A549 (cell line): ENCODE data around the gene GSTM3. TPM values are rescaled to one million over a fixed set of nuclear protein-coding genes. Genes with fewer than 3 reads are reported as not detected.

Experiments
- ATAC-seq, 2 experiments: fragments of 200-7000 bp in 1 of 2; fragments of >200 bp in 1 of 2; cut with Nextera tagmentation in 1 of 2; cut with Tn5 transposase in 1 of 2; 3 replicates each; pipeline versions ENCODE4 v1.8.0 to v1.9.1; 2018 to 2020; ENCODE audit warnings: mild to moderate bottlenecking in 1 of 2, moderate library complexity in 1 of 2
- CTCF ChIA-PET: fragments of 300-600 bp; sonication (Branson Sonifier 250); formaldehyde crosslinking; extraction: SDS; loops from one replicate; lab custom pipeline; 2021; ENCODE audit warnings: antibody characterized with exemption, inconsistent platforms; lab: Yijun Ruan, JAX
- POLR2A ChIA-PET: fragments of 350-600 bp; formaldehyde crosslinking; extraction: SDS; loops from one replicate; lab custom pipeline; 2021; ENCODE audit warnings: antibody characterized with exemption, inconsistent platforms; lab: Yijun Ruan, JAX
- DNase-seq, 2 experiments: peaks; one replicate each; pipeline versions ENCODE4 v3.0.0 to v3.0.0-alpha.2; 2011 to 2016; ENCODE audit warnings: low read depth in 1 of 2, low spot score in 1 of 2
- FAIRE-seq: peaks from 2 replicates; lab custom pipeline; 2011; peaks lifted over from hg19 to GRCh38; lab: Jason Lieb, UNC
- H3K27ac ChIP-seq, 2 experiments: fragments of >200 bp; sonication (Bioruptor Twin); formaldehyde crosslinking; 3 replicates each; pipeline ENCODE4 v1.5.1; 2016 to 2017
- H3K4me1 ChIP-seq: fragments of >200 bp; sonication (Bioruptor Twin); formaldehyde crosslinking; 3 replicates; pipeline ENCODE4 v1.6.1; 2016
- H3K4me2 ChIP-seq: fragments of >200 bp; sonication (Bioruptor Twin); formaldehyde crosslinking; 3 replicates; pipeline ENCODE4 v1.6.1; 2016
- H3K4me3 ChIP-seq: fragments of >200 bp; sonication (Bioruptor Twin); formaldehyde crosslinking; 3 replicates; pipeline ENCODE4 v1.5.1; 2016
- H3K9me3 ChIP-seq: fragments of >200 bp; sonication (Bioruptor Twin); formaldehyde crosslinking; 3 replicates; pipeline ENCODE4 v1.6.1; 2016
- EHMT2 ChIP-seq: fragments of 200-600 bp; sonication (generic); IDR thresholded peaks from 2 replicates; pipeline ENCODE4 v1.6.1; 2016; ENCODE audit warnings: antibody characterized with exemption, low read depth, mild to moderate bottlenecking, moderate library complexity
- FOSL2 ChIP-seq, 2 experiments: fragments of 450-650 bp in 1 of 2; fragments of >200 bp in 1 of 2; sonication (Bioruptor Twin) in 1 of 2; formaldehyde crosslinking; IDR thresholded peaks; 2 replicates each; pipeline versions ENCODE4 v1.5.0 to v1.6.1; 2016 to 2020; ENCODE audit warnings: mild to moderate bottlenecking in 1 of 2, moderate library complexity in 1 of 2
- FOXS1 ChIP-seq: fragments of 250-450 bp; sonication (Bioruptor Pico); IDR thresholded peaks from 2 replicates; pipeline ENCODE4 v1.5.0; 2020; ENCODE audit warnings: mild to moderate bottlenecking, moderate library complexity
- GATA3 ChIP-seq: IDR thresholded peaks from 2 replicates; pipeline ENCODE4 v1.6.1; 2012; ENCODE audit warnings: borderline replicate concordance
- HOXB13 ChIP-seq: fragments of 250-450 bp; sonication (Bioruptor Pico); IDR thresholded peaks from 2 replicates; pipeline ENCODE4 v1.5.0; 2020; ENCODE audit warnings: low read depth, mild to moderate bottlenecking, moderate library complexity
- HOXB5 ChIP-seq: fragments of 250-450 bp; sonication (Bioruptor Pico); IDR thresholded peaks from 2 replicates; pipeline ENCODE4 v1.5.0; 2020; ENCODE audit warnings: mild to moderate bottlenecking, moderate library complexity
- JUNB ChIP-seq: fragments of >200 bp; sonication (Bioruptor Twin); formaldehyde crosslinking; IDR thresholded peaks from 2 replicates; pipeline ENCODE4 v1.6.1; 2016
- KDM1A ChIP-seq: fragments of 200-600 bp; sonication (generic); IDR thresholded peaks from 2 replicates; pipeline ENCODE4 v1.6.1; 2016; ENCODE audit warnings: low read depth, mild to moderate bottlenecking
- KDM5A ChIP-seq: fragments of 200-600 bp; sonication (generic); IDR thresholded peaks from 2 replicates; pipeline ENCODE4 v1.6.1; 2016; ENCODE audit warnings: antibody characterized with exemption, mild to moderate bottlenecking
- MAFK ChIP-seq: fragments of 450-650 bp; IDR thresholded peaks from 2 replicates; pipeline ENCODE4 v1.6.1; 2014; ENCODE audit not compliant: partially characterized antibody
- MYC ChIP-seq: IDR thresholded peaks from 2 replicates; pipeline ENCODE4 v1.6.1; 2012; ENCODE audit warnings: mild to moderate bottlenecking, inconsistent platforms, low read length, improper control_type of control experiment, borderline replicate concordance
- POLR2A ChIP-seq: IDR thresholded peaks from 2 replicates; pipeline ENCODE4 v1.6.1; 2012; ENCODE audit warnings: mild to moderate bottlenecking, low read length
- RARB ChIP-seq: fragments of 250-450 bp; sonication (Bioruptor Pico); IDR thresholded peaks from 2 replicates; pipeline ENCODE4 v1.8.0; 2021; ENCODE audit warnings: mild to moderate bottlenecking, moderate library complexity
- RFX5 ChIP-seq: fragments of 450-650 bp; IDR thresholded peaks from 2 replicates; pipeline ENCODE4 v1.7.1; 2014; ENCODE audit warnings: antibody characterized with exemption, mild to moderate bottlenecking, moderate library complexity
- SMC3 ChIP-seq: fragments of >200 bp; sonication (Bioruptor Twin); formaldehyde crosslinking; IDR thresholded peaks from 3 replicates; pipeline ENCODE4 v1.6.1; 2018; ENCODE audit warnings: inconsistent platforms
- SREBF2 ChIP-seq: fragments of 450-650 bp; IDR thresholded peaks from 2 replicates; pipeline ENCODE4 v1.6.1; 2014; ENCODE audit warnings: mild to moderate bottlenecking, moderate library complexity
- TP53 ChIP-seq: fragments of 250-450 bp; sonication (Bioruptor Pico); IDR thresholded peaks from 2 replicates; pipeline ENCODE4 v1.5.0; 2021; ENCODE audit warnings: mild to moderate bottlenecking, moderate library complexity
- ZC3H11A ChIP-seq: fragments of 450-650 bp; IDR thresholded peaks from 2 replicates; pipeline ENCODE4 v1.6.1; 2014; ENCODE audit warnings: antibody characterized with exemption, mild to moderate bottlenecking
- ZSCAN20 ChIP-seq: fragments of 250-450 bp; sonication (Bioruptor Pico); IDR thresholded peaks from 2 replicates; pipeline ENCODE4 v1.8.0; 2022; ENCODE audit warnings: mild to moderate bottlenecking, moderate library complexity
- WGBS: methylation state at CpG from one replicate; pipeline ENCODE4 v1.1.6; 2017; ENCODE audit errors: missing lambda C conversion rate; 5-methylcytosine and 5-hydroxymethylcytosine counted together
- polyA plus RNA-seq, 4 experiments: library from polyadenylated mRNA; depleted of rRNA in 3 of 4; stranded (reverse); fragments of >200 nt; fragmentation: RNase III in 1 of 4; extraction: RNeasy Plus Mini Kit Qiagen cat#74134 plus additional on column Dnase treatment in 1 of 4; gene quantifications; 2 replicates in 3 of 4; 3 replicates in 1 of 4; pipeline ENCODE4 v1.2.3, GENCODE V29; 2011 to 2017
- TF ChIP-seq, protein P1 (sequence below): fragments of 450-650 bp; IDR thresholded peaks from 2 replicates; pipeline ENCODE4 v1.6.1; 2014; ENCODE audit warnings: antibody characterized with exemption
- TF ChIP-seq, protein P2 (sequence below): fragments of 200-600 bp; sonication (generic); IDR thresholded peaks from 2 replicates; pipeline ENCODE4 v1.6.1; 2016; ENCODE audit warnings: antibody characterized with exemption, mild to moderate bottlenecking, moderate library complexity
- TF ChIP-seq, protein P3 (sequence below): IDR thresholded peaks from 2 replicates; pipeline ENCODE4 v1.6.1; 2012; ENCODE audit warnings: low read depth, borderline replicate concordance
- TF ChIP-seq, protein P4 (sequence below): fragments of >200 bp; sonication (Bioruptor Twin); formaldehyde crosslinking; IDR thresholded peaks from 3 replicates; pipeline ENCODE4 v1.6.1; 2016

The GSTM3 gene
- polyA plus RNA-seq, 2 of the 4 experiments (the other 2 are of a cell fraction), result 43.0 to 55.7 TPM

DNA sequence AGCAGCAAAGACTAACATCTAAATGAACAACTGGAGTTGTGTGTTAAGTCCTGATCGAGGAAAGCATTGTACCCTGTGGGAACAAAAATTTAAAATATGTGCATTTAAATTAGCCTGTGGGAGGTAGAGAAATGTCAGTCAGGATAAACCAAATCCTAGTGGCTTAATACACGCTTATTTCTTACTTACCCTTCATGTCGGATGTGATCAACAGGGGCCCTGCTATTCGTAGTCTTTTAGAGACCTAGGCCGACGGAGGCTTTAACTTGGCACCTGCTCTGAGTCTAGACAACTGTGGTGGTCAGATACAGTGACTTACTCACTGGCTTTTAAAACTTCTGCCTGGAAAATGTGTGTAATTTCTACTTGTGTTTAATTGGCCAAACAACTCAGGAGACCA, 10.2 kb downstream of the GSTM3 start:
- H3K4me2 ChIP-seq, result no peak overlapping the region
- 90% methylated on average over 6 of the region's 6 CpGs for WGBS
- H3K9me3 ChIP-seq, result no peaks in the 10 kb centered on the region
- H3K4me1 ChIP-seq, result peaks cover 6% of the 10 kb centered on the region; the same call in 1 of the 3 replicates
- no peak for DNase-seq
- POLR2A ChIA-PET, result no interaction called here
- no peak overlapping the region for H3K4me3 ChIP-seq
- H3K27ac ChIP-seq, result no peak overlapping the region
- CTCF ChIA-PET, result no interaction called here
- FAIRE-seq, result no peak
- no peak for ATAC-seq
- TF ChIP-seq MAFK (no peak), KDM1A (no peak), EHMT2 (no peak)

DNA sequence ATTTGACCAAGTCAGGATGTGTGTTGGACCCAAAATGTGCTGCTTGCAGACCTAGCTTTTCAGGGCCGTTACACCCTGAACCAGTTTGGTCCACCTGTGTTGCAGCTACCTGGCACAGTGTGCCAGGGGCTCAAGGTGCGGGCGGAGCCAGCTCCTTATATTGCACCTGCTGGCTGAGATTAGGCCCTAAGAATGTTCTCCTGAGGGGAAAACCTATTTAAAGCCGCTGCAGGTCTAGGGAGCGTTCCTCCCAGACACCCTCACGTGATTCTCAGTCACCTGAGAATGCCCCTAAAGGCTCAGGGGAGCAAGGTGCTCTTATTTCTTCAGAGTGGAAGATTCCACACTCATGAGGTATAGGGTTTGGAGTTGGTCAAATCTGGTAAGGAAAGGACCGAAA, 12.0 kb downstream of the GSTM3 start:
- no peaks in the 10 kb centered on the region for H3K9me3 ChIP-seq
- ChIA-PET POLR2A (interaction anchor here (0.7 kb wide), 1 partner anchor 24 kb away, joined by 3 read pairs; no protein-coding TSS in a partner anchor), CTCF (interaction anchor here (0.6 to 1.3 kb wide), 2 partner anchors 79 to 89 kb away, joined by 3 read pairs; no protein-coding TSS in a partner anchor)
- ATAC-seq (no peak), DNase-seq (no peak), FAIRE-seq (no peak)
- no peak overlapping the region for H3K4me3 ChIP-seq
- WGBS, result 65% methylated on average over 5 of the region's 7 CpGs
- no peak overlapping the region for H3K4me2 ChIP-seq
- no peak overlapping the region for H3K27ac ChIP-seq
- TF ChIP-seq, protein P1, sequence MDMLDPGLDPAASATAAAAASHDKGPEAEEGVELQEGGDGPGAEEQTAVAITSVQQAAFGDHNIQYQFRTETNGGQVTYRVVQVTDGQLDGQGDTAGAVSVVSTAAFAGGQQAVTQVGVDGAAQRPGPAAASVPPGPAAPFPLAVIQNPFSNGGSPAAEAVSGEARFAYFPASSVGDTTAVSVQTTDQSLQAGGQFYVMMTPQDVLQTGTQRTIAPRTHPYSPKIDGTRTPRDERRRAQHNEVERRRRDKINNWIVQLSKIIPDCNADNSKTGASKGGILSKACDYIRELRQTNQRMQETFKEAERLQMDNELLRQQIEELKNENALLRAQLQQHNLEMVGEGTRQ, result no peak
- TF ChIP-seq ZC3H11A (no peak), HOXB5 (CRISPR knock-in tag) (no peak), TP53 (no peak), POLR2A (no peak), SMC3 (no peak)
- TF ChIP-seq, protein P2, sequence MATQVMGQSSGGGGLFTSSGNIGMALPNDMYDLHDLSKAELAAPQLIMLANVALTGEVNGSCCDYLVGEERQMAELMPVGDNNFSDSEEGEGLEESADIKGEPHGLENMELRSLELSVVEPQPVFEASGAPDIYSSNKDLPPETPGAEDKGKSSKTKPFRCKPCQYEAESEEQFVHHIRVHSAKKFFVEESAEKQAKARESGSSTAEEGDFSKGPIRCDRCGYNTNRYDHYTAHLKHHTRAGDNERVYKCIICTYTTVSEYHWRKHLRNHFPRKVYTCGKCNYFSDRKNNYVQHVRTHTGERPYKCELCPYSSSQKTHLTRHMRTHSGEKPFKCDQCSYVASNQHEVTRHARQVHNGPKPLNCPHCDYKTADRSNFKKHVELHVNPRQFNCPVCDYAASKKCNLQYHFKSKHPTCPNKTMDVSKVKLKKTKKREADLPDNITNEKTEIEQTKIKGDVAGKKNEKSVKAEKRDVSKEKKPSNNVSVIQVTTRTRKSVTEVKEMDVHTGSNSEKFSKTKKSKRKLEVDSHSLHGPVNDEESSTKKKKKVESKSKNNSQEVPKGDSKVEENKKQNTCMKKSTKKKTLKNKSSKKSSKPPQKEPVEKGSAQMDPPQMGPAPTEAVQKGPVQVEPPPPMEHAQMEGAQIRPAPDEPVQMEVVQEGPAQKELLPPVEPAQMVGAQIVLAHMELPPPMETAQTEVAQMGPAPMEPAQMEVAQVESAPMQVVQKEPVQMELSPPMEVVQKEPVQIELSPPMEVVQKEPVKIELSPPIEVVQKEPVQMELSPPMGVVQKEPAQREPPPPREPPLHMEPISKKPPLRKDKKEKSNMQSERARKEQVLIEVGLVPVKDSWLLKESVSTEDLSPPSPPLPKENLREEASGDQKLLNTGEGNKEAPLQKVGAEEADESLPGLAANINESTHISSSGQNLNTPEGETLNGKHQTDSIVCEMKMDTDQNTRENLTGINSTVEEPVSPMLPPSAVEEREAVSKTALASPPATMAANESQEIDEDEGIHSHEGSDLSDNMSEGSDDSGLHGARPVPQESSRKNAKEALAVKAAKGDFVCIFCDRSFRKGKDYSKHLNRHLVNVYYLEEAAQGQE, result no peak
- TF ChIP-seq, all 56 proteins: peak for 0
- peaks cover 6% of the 10 kb centered on the region; the same call in 1 of the 3 replicates for H3K4me1 ChIP-seq

DNA sequence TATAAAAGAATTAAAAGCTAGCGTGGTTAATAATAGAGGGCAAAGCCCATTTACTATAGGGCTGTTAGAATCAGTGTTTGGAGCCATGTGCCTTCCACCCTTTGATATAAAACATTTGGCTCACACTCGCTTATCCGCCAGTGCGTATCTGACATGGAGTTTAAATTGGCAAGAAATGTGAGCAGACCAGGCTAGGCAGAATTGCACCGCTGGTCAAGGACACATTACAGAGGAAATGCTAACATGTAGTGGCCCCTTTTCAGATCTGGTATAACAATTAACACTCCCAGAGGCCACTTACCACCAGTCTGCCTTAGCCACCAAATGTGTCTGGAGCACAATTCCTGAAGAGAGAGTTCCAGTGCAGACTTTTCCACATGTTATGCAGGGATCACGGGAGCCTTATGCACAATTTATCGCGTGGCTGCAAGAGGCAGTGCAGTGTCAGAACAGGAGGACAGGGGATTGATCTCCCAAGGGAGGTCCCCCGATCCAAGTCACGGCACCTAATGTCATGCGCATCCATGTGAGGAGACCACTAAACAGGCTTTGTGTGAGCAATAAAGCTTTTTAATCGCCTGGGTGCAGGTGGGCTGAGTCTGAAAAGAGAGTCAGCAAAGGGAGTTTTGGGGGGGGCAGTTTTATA, 14.0 kb downstream of the GSTM3 start:
- FAIRE-seq, result no peak
- no peak overlapping the region for H3K4me2 ChIP-seq
- ATAC-seq, result no peak
- no peaks in the 10 kb centered on the region for H3K9me3 ChIP-seq
- CTCF ChIA-PET, result interaction anchor here (0.5 to 1.2 kb wide), 3 partner anchors 10 to 1039 kb away, joined by 3 read pairs; no protein-coding TSS in a partner anchor
- peaks cover under 1% of the 10 kb centered on the region; the same call in 1 of the 3 replicates for H3K4me1 ChIP-seq
- DNase-seq, result no peak
- no peak overlapping the region for H3K4me3 ChIP-seq
- POLR2A ChIA-PET, result no interaction called here
- TF ChIP-seq MYC (no peak), FOXS1 (CRISPR knock-in tag) (no peak), HOXB5 (CRISPR knock-in tag) (no peak), JUNB (no peak), SMC3 (no peak), FOSL2 (IDR thresholded peaks at IDR 0.05) (no peak), FOSL2 (CRISPR knock-in tag; IDR thresholded peaks at IDR 0.05) (no peak), RARB (CRISPR knock-in tag) (no peak), RFX5 (no peak), GATA3 (no peak), HOXB13 (CRISPR knock-in tag) (no peak), ZSCAN20 (CRISPR knock-in tag) (no peak), EHMT2 (no peak), SREBF2 (no peak), KDM5A (no peak)
- TF ChIP-seq, protein P3, sequence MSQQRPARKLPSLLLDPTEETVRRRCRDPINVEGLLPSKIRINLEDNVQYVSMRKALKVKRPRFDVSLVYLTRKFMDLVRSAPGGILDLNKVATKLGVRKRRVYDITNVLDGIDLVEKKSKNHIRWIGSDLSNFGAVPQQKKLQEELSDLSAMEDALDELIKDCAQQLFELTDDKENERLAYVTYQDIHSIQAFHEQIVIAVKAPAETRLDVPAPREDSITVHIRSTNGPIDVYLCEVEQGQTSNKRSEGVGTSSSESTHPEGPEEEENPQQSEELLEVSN, result no peak
- TF ChIP-seq, protein P2, result no peak
- TF ChIP-seq, protein P4, sequence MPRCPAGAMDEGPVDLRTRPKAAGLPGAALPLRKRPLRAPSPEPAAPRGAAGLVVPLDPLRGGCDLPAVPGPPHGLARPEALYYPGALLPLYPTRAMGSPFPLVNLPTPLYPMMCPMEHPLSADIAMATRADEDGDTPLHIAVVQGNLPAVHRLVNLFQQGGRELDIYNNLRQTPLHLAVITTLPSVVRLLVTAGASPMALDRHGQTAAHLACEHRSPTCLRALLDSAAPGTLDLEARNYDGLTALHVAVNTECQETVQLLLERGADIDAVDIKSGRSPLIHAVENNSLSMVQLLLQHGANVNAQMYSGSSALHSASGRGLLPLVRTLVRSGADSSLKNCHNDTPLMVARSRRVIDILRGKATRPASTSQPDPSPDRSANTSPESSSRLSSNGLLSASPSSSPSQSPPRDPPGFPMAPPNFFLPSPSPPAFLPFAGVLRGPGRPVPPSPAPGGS, result no peak
- no peak overlapping the region for H3K27ac ChIP-seq
- 92% methylated on average over 12 of the region's 12 CpGs for WGBS
